ENCODE data around the gene KIAA1671.
A peak's percentile ranks its signal among the peaks of the same experiment; 100 is the strongest.

Gene KIAA1671

GRCh38 chr22:25120761-25121212 lies 168.3 kb downstream of the KIAA1671 start:
- DNase-seq, result no peak

- no peak for DNase-seq
Observed at GRCh38 chr22:25122136-25122764, 169.7 kb downstream of the KIAA1671 start.

- DNase-seq, result no peak
Observed at GRCh38 chr22:25123677-25124076, 171.2 kb downstream of the KIAA1671 start.

- peak; percentile 25 for DNase-seq
Observed at GRCh38 chr22:25125693-25126357, 173.3 kb downstream of the KIAA1671 start.

- no peak for DNase-seq
Observed at GRCh38 chr22:25126510-25126909, 174.0 kb downstream of the KIAA1671 start.

GRCh38 chr22:25127318-25127717 lies 174.8 kb downstream of the KIAA1671 start:
- no peak for DNase-seq

- no peak for DNase-seq
Observed at GRCh38 chr22:25130462-25130861, 177.9 kb downstream of the KIAA1671 start.

GRCh38 chr22:25131198-25131887 lies 178.8 kb downstream of the KIAA1671 start:
- no peak for DNase-seq

GRCh38 chr22:25134028-25134427 lies 181.5 kb downstream of the KIAA1671 start:
- peak; percentile 28 for DNase-seq

- no peak for DNase-seq
Observed at GRCh38 chr22:25134451-25134850, 181.9 kb downstream of the KIAA1671 start.

GRCh38 chr22:25136953-25137576 lies 184.5 kb downstream of the KIAA1671 start:
- no peak for DNase-seq

- DNase-seq, result no peak
Observed at GRCh38 chr22:25137577-25138525, 185.3 kb downstream of the KIAA1671 start.

GRCh38 chr22:25139062-25139461 lies 186.5 kb downstream of the KIAA1671 start:
- no peak for DNase-seq

- peak; percentile 22 for DNase-seq
Observed at GRCh38 chr22:25142102-25142501, 189.6 kb downstream of the KIAA1671 start.

- no peak for DNase-seq
Observed at GRCh38 chr22:25143156-25144076, 190.9 kb downstream of the KIAA1671 start.

GRCh38 chr22:25144522-25144921 lies 192.0 kb downstream of the KIAA1671 start:
- no peak for DNase-seq

- no peak for DNase-seq
Observed at GRCh38 chr22:25146307-25146706, 193.8 kb downstream of the KIAA1671 start.

GRCh38 chr22:25146906-25147641 lies 194.6 kb downstream of the KIAA1671 start:
- no peak for DNase-seq

- DNase-seq, result no peak
Observed at GRCh38 chr22:25147642-25147928, 195.1 kb downstream of the KIAA1671 start.

- no peak for DNase-seq
Observed at GRCh38 chr22:25148149-25148691, 195.7 kb downstream of the KIAA1671 start.

Data from NCI-H1092 (cell line).